ENCODE measurements around the gene MDGA2.

Gene MDGA2

DNA sequence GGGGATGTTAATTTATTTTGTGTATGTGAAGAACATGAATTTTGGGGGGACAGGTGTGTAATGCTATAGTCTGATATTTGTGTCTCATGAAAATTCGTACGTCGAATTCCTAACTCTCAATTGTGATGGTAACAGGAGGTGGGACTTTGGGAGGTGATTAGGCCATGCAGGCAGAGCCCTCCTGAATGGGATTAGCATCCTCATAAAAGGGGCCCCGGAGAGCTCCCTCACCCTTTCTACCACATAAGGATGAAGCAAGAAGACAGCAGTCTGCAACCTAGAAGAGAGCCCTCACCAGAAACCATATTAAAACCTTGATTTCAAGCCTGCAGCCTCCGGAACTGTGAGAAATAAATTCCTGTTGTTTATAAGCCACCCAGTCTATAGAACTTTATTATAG is 165.4 kb downstream of the MDGA2 start:
- H3K4me3 ChIP-seq (replicated peaks in 1 of 2; ENCODE audit: low read depth in 2 of 2, low read length in 2 of 2): no peak overlapping the region
- DNase-seq (ENCODE audit: low read depth in 2 of 2): no peak
- TF ChIP-seq, protein P1, sequence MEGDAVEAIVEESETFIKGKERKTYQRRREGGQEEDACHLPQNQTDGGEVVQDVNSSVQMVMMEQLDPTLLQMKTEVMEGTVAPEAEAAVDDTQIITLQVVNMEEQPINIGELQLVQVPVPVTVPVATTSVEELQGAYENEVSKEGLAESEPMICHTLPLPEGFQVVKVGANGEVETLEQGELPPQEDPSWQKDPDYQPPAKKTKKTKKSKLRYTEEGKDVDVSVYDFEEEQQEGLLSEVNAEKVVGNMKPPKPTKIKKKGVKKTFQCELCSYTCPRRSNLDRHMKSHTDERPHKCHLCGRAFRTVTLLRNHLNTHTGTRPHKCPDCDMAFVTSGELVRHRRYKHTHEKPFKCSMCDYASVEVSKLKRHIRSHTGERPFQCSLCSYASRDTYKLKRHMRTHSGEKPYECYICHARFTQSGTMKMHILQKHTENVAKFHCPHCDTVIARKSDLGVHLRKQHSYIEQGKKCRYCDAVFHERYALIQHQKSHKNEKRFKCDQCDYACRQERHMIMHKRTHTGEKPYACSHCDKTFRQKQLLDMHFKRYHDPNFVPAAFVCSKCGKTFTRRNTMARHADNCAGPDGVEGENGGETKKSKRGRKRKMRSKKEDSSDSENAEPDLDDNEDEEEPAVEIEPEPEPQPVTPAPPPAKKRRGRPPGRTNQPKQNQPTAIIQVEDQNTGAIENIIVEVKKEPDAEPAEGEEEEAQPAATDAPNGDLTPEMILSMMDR (IDR thresholded peaks at IDR 0.05; ENCODE audit: low read depth, low read length): no peak

DNA sequence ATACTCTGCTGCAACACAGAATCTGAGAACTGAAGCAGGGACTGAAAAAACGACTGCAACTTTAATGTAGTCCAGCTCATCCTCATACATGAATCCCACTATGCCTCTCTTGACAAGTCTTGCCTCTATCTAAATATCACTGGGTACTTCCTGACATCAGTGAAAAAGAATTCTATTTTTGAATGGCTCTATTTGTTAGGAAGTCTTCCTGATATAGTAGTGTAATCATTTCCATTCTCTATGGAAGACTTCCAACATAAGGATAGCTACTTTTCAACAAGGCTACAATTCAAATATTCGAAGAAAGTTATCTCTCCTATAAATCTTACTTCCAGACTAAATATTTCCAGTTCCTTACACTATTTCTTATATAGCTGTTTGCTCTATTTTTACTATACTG is 167.5 kb downstream of the MDGA2 start:
- DNase-seq (ENCODE audit: low read depth in 2 of 2): no peak
- H3K4me3 ChIP-seq (replicated peaks in 1 of 2; ENCODE audit: low read depth in 2 of 2, low read length in 2 of 2): no peak overlapping the region
- TF ChIP-seq, protein P1 (IDR thresholded peaks at IDR 0.05; ENCODE audit: low read depth, low read length): no peak

DNA sequence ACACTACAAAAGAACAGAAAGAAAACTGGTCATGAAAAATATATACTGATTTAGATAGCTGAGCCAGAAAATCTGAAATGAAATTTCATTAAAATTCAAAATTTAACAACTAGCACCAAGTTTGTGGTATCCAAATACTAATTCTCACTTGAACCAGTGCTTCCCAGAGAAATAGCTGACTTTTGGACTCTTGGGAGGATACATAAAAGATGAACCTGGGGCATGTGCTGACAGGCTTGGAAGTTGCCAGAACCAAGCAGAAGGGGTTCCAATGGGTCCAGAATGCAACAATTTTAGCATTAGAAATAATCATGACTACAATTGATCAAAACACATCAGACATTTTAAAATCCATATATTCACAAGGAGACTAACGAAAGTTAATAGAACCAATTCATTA is 175.0 kb downstream of the MDGA2 start:
- DNase-seq (ENCODE audit: low read depth in 2 of 2): no peak
- no peak overlapping the region for H3K4me3 ChIP-seq (replicated peaks in 1 of 2; ENCODE audit: low read depth in 2 of 2, low read length in 2 of 2)
- TF ChIP-seq, protein P1 (IDR thresholded peaks at IDR 0.05; ENCODE audit: low read depth, low read length): no peak

DNA sequence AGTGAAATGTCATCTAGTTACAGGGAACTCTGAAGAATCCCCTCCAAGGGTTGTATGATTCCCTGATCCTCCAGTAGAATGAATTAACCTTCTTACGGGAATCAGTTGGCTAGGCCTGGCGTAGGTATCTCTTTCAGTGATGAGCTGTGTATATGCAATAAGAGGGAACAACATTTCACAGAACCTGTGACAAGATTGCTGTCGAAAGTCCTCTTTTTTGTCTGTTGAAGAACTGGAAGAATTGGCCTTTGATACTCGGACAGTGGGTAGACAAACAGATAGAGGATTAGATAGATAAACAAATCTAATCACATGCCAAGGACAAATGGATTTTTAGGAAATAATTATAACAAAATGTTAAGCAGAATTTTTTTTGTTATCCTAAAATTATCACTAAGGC is 184.6 kb downstream of the MDGA2 start:
- TF ChIP-seq, protein P1 (IDR thresholded peaks at IDR 0.05; ENCODE audit: low read depth, low read length): no peak
- DNase-seq (ENCODE audit: low read depth in 2 of 2): no peak
- H3K4me3 ChIP-seq (replicated peaks in 1 of 2; ENCODE audit: low read depth in 2 of 2, low read length in 2 of 2): no peak overlapping the region

DNA sequence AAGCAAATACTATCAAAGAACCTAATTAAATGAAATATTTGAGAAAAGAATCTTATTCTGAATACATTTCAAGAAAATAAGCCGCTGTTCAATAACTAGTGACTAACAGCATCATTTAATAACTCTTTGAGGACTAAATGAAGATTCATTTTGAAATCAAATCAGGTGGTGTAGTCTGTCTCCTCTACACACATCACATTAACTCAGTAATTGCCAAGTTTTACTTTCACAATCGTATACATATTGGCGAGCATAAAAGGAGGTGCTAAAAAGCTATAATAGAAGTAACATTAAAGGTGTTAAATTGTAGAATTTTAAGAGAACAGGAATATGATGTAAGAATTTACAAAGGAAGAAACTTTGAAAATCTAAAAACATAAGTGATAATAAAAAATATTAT is 185.1 kb downstream of the MDGA2 start:
- TF ChIP-seq, protein P1 (IDR thresholded peaks at IDR 0.05; ENCODE audit: low read depth, low read length): no peak
- no peak for DNase-seq (ENCODE audit: low read depth in 2 of 2)
- H3K4me3 ChIP-seq (replicated peaks in 1 of 2; ENCODE audit: low read depth in 2 of 2, low read length in 2 of 2): no peak overlapping the region

DNA sequence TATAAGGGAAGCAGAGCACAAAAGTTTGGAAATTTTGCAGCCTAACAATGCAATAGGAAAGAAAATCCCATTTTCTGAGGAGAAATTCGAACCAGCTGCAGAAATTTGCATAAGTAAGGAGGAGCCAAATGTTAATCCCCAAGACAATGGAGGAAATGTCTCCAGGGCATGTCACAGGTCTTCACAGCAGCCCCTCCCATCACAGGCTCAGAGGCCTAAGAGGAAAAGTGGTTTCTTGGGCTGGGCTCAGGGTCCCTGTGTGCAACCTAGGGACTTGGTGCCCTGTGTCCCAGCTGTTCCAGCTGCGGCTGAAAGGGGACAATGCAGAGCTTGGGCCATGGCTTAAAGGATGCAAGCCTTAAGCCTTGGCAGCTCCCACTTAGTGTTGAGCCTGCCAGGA is 190.0 kb downstream of the MDGA2 start:
- no peak for DNase-seq (ENCODE audit: low read depth in 2 of 2)
- TF ChIP-seq, protein P1 (IDR thresholded peaks at IDR 0.05; ENCODE audit: low read depth, low read length): no peak
- no peak overlapping the region for H3K4me3 ChIP-seq (replicated peaks in 1 of 2; ENCODE audit: low read depth in 2 of 2, low read length in 2 of 2)

DNA sequence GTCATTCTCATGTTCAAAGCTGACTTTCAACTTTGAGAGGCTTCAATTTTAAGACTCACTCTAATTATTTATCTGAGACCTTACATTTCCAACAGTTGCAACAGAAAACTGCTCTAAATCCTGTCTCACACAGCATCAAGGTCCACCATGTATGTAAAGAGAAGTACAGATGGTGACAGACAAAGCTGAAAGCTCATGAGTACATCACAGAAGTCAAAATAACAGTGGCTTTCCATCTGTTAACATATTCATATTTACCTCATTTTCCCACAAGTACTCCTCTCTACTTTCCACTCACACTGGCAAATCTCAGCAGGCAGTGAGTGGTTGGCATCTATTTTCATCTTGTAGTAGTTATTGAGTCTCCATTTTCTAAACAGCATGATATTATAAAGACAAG is 192.0 kb downstream of the MDGA2 start:
- H3K4me3 ChIP-seq (replicated peaks in 1 of 2; ENCODE audit: low read depth in 2 of 2, low read length in 2 of 2): no peak overlapping the region
- TF ChIP-seq, protein P1 (IDR thresholded peaks at IDR 0.05; ENCODE audit: low read depth, low read length): no peak
- DNase-seq (ENCODE audit: low read depth in 2 of 2): no peak
